HT1080 (cell line): ENCODE measurements around the gene OR8H3. TPM values are rescaled to one million over a fixed set of nuclear protein-coding genes. Genes with fewer than 3 reads are reported as not detected.
"Not testable (repeated sequence)": the region's sequence is repeated elsewhere in the genome, so short reads cannot be mapped to it uniquely, and the experiment has no call there.

ENCODE experiments used
- DNase-seq: peaks from one replicate; pipeline ENCODE4 v3.0.0-alpha.2; 2015; ENCODE audit warnings: low read depth
- polyA plus RNA-seq, 2 experiments: library from polyadenylated mRNA; depleted of rRNA; stranded (reverse); fragments of >200 nt; gene quantifications; 2 replicates each; pipeline ENCODE4 v1.2.3, GENCODE V29; 2015
- small RNA-seq: library from RNA; depleted of rRNA; stranded (forward); fragments of <200 nt; gene quantifications from one replicate; pipeline ENCODE3, GENCODE V24; 2014
- total RNA-seq: library from RNA; depleted of rRNA; stranded (reverse); fragments of >200 nt; shearing (Covaris generic); gene quantifications from 2 replicates; pipeline ENCODE4 v1.2.3, GENCODE V29; 2014; rRNA removed

Gene OR8H3, protein sequence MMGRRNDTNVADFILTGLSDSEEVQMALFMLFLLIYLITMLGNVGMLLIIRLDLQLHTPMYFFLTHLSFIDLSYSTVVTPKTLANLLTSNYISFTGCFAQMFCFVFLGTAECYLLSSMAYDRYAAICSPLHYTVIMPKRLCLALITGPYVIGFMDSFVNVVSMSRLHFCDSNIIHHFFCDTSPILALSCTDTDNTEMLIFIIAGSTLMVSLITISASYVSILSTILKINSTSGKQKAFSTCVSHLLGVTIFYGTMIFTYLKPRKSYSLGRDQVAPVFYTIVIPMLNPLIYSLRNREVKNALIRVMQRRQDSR
- total RNA-seq = not detected in 2 replicates
- not detected in 2 replicates for polyA plus RNA-seq (2015; cell fraction: cytosol; rRNA removed)
- polyA plus RNA-seq (2015; cell fraction: nucleus; rRNA removed) = not detected in 2 replicates

DNA sequence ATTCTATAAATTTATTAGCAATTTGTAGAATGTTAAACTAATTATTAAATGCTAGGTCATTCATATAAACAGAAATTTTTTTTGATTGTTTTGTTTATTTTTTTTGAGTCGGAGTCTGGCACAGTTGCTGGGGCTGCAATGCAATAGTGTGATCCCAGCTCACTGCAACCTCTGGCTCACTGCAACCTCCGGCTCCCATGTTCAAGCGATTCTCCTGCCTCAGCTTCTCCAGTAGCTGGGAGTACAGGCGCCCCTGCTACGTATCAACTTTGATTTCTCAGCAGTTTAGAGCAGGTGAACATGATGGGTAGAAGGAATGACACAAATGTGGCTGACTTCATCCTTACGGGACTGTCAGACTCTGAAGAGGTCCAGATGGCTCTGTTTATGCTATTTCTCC lies at the start of gene OR8H3:
Gene OR8H3 (plus strand): TSS at position 301 of the 400 bp plus-strand sequence. CDS start 0 bp downstream, at position 301.
- no peak for DNase-seq

DNA sequence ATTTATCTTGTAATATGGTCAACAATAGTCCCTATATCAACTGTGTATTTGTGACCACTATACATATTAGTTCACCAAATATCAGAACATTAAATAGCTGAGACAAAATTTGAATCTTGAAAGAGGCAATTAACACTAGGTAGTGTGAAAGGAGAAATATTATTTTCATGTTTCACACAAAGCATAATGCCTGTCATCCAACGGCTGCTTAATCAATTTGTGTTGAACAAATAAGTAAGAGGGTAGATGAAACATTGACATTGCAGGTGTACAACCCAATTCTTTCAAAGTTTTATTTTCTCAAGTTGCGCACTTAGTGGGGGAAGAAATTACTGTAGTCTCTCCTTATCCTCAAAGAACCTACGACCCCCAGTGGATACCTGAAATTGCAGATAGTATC lies 32.5 kb upstream of the OR8H3 start:
- no peak for DNase-seq

- no peak for DNase-seq
Observed at GRCh38 chr11:56093008-56093407, 29.2 kb upstream of the OR8H3 start, which contains the start of gene OR8I2. OR8I2 (plus strand) TSS chr11:56093308; CDS start chr11:56093308, 0 bp downstream.

GRCh38 chr11:56103210-56103737 lies 18.9 kb upstream of the OR8H3 start, which contains the start of gene OR8H2:
OR8H2 (plus strand) TSS chr11:56103687; CDS start chr11:56105043, 1,356 bp downstream.
- DNase-seq = no peak

- DNase-seq = no peak
Observed at GRCh38 chr11:56140151-56140661, 18.0 kb downstream of the OR8H3 start, which contains the start of gene OR8J3. OR8J3 (minus strand) TSS chr11:56140201; CDS start chr11:56137718, 2,483 bp downstream.

- DNase-seq = not testable (repeated sequence)
Observed at GRCh38 chr11:56143681-56144080, 21.5 kb downstream of the OR8H3 start.

DNA sequence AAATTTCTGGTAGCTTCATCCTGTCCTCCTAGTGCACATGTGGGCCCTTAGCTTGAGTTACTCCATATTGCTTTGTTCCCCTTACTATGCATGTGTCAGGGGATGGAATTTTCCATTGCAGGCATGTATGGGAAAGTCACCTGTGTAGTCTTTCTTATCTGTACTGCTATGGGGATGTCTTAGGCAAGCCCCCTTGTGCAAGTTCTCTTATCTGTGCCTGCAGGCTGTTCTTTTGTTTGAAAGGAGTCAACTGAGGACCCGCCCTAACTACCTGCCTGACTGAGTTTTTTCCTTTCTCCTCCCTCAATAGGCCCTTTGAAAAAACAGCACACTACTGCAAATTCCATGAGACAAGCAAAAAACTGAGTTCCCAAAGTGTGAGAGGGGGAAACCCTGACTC lies 29.2 kb downstream of the OR8H3 start:
- DNase-seq = no peak

GRCh38 chr11:56152333-56152732 lies 30.2 kb downstream of the OR8H3 start:
- DNase-seq = peak; percentile 35

DNA sequence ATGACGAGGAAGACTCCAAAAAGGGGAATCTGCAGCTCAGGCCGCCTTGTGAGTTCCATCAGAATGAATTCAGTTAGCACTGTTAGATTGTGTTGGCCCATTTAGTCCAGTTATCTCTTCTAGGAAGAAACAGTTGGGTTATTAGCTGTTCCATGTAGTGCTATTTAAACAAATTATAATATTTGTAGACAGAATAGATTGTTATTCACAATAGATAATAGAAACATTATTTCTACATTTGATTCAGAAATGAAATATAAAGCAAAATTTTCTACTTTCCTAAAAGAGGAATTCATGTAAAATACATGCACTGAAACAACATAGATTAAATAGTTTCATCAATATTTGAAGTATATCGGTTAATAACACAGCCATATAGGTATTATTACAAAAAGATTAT lies 38.0 kb downstream of the OR8H3 start, which contains the start of gene OR8K5:
Gene OR8K5 (minus strand): TSS at position 101 of the 400 bp plus-strand sequence. CDS start 0 bp downstream, at position 101.
- no peak for DNase-seq

- no peak for DNase-seq
Observed at GRCh38 chr11:56163804-56164203, 41.6 kb downstream of the OR8H3 start.

- DNase-seq = no peak
Observed at GRCh38 chr11:56172256-56172830, 50.2 kb downstream of the OR8H3 start.

Small RNAs within 50 kb of the gene (small RNA-seq; reads per million reads assigned to genes)
- not detected for gene OR8I4P

Other genes starting within 250 kb of the OR8H3 start
- gene TRIM51, start 239.1 kb upstream of the OR8H3 start, total RNA-seq = not detected in 2 replicates
- gene OR5W2, start 207.8 kb upstream of the OR8H3 start, total RNA-seq = not detected in 2 replicates
- gene OR5I1, start 186.0 kb upstream of the OR8H3 start, total RNA-seq = not detected in 2 replicates
- gene OR10AG1, start 152.4 kb upstream of the OR8H3 start, total RNA-seq = not detected in 2 replicates
- not detected in 2 replicates for gene OR5F1, start 127.7 kb upstream of the OR8H3 start, total RNA-seq
- gene OR5AS1, start 94.7 kb upstream of the OR8H3 start, total RNA-seq = not detected in 2 replicates
- not detected in 2 replicates for gene OR8I2, start 29.1 kb upstream of the OR8H3 start, total RNA-seq
- not detected in 2 replicates for gene OR8H2, start 18.7 kb upstream of the OR8H3 start, total RNA-seq
- not detected in 2 replicates for gene OR8J3, start 17.8 kb downstream of the OR8H3 start, total RNA-seq
- not detected in 2 replicates for gene OR8K5, start 37.9 kb downstream of the OR8H3 start, total RNA-seq
- not detected in 2 replicates for gene OR5J2, start 54.2 kb downstream of the OR8H3 start, total RNA-seq
- gene OR5T2, start 111.9 kb downstream of the OR8H3 start, total RNA-seq = not detected in 2 replicates
- not detected in 2 replicates for gene OR5T3, start 129.9 kb downstream of the OR8H3 start, total RNA-seq
- not detected in 2 replicates for gene OR5T1, start 151.8 kb downstream of the OR8H3 start, total RNA-seq
- not detected in 2 replicates for gene OR8H1, start 169.9 kb downstream of the OR8H3 start, total RNA-seq
- gene OR8K3, start 192.8 kb downstream of the OR8H3 start, total RNA-seq = not detected in 2 replicates
- gene OR8K1, start 223.7 kb downstream of the OR8H3 start, total RNA-seq = not detected in 2 replicates
- gene OR8J1, start 231.9 kb downstream of the OR8H3 start, total RNA-seq = not detected in 2 replicates